ENCODE measurements around the gene COQ8A. TPM values are rescaled to one million over a fixed set of nuclear protein-coding genes. Genes with fewer than 3 reads are reported as not detected.

COQ8A gene
- polyA plus RNA-seq, 2 of the 4 experiments (the other 2 are of a cell fraction): 10.8 to 12.4 TPM

GRCh38 chr1:226901421-226901820 is 38.7 kb upstream of the COQ8A start:
- Histone ChIP-seq H3K4me1 (no peaks in the 10 kb centered on the region), H3K27ac (no peak overlapping the region), H3K4me3 (no peak overlapping the region), H3K4me2 (no peak overlapping the region), H3K9me3 (no peaks in the 10 kb centered on the region)
- WGBS (ENCODE audit: missing lambda C conversion rate): 81% methylated on average over 4 of the region's 4 CpGs
- CTCF ChIA-PET: interaction anchor here (1.4 kb wide), 1 partner anchor 34 kb away, joined by 4 read pairs; no protein-coding TSS in a partner anchor
- ATAC-seq (no peak), FAIRE-seq (no peak), DNase-seq (ENCODE audit: low read depth in 1 of 2, low spot score in 1 of 2) (no peak)
- POLR2A ChIA-PET: no interaction called here
- TF ChIP-seq EHF (CRISPR knock-in tag; IDR thresholded peaks at IDR 0.05) (no peak), RCOR1 (IDR thresholded peaks at IDR 0.05; ENCODE audit: low read depth, low read length) (no peak), TFCP2L1 (CRISPR knock-in tag; IDR thresholded peaks at IDR 0.05) (no peak), ZNF302 (CRISPR knock-in tag; IDR thresholded peaks at IDR 0.05) (no peak), RARB (CRISPR knock-in tag; IDR thresholded peaks at IDR 0.05) (no peak), JUN (IDR thresholded peaks at IDR 0.05) (no peak), REST (IDR thresholded peaks at IDR 0.05) (no peak), HOXB5 (CRISPR knock-in tag; IDR thresholded peaks at IDR 0.05) (no peak), ATOH8 (CRISPR knock-in tag; IDR thresholded peaks at IDR 0.05; ENCODE audit: low read depth) (no peak), RAD21 (conservative IDR thresholded peaks at IDR 0.05 in 1 of 2, IDR thresholded peaks at IDR 0.05 in 1 of 2) (no peak), CBX8 (IDR thresholded peaks at IDR 0.05) (no peak), BHLHE40 (IDR thresholded peaks at IDR 0.05; ENCODE audit: low read depth, low read length) (no peak), POLR2AphosphoS2 (conservative IDR thresholded peaks at IDR 0.05; ENCODE audit: low read length) (no peak), RFX5 (IDR thresholded peaks at IDR 0.05) (no peak), CBX2 (IDR thresholded peaks at IDR 0.05; ENCODE audit: borderline replicate concordance, low read depth) (no peak), NFE2L2 (conservative IDR thresholded peaks at IDR 0.05; ENCODE audit: low read length) (no peak)

DNA sequence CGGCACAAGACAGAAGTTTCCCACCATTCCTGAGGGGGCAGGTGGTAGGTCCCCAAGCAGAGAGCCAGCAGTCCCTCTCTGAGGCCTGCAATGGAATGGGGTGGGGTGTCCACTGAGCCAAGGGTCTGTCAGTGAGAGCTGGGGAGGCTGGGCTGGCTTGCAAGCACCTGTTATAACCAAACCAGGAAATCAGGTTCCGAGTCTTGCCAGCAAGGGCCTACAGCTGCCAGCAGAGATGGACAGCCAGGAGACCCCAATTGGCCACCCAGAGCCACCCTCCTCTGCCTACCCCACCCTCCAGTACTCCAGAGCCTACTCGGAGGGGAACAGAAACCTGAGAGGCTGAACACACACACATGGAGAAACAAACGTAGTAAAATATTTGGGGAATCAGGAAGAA is 37.5 kb upstream of the COQ8A start:
- no peaks in the 10 kb centered on the region for H3K4me1 ChIP-seq
- WGBS (ENCODE audit: missing lambda C conversion rate): 62% methylated on average over 4 of the region's 4 CpGs
- no peaks in the 10 kb centered on the region for H3K9me3 ChIP-seq
- ATAC-seq (no peak), FAIRE-seq (no peak), DNase-seq (ENCODE audit: low read depth in 1 of 2, low spot score in 1 of 2) (no peak)
- POLR2A ChIA-PET: no interaction called here
- no peak overlapping the region for H3K4me3 ChIP-seq
- TF ChIP-seq HDAC2 (IDR thresholded peaks at IDR 0.05): no peak
- no peak for TF ChIP-seq SMC3 (IDR thresholded peaks at IDR 0.05)
- no peak for TF ChIP-seq EHMT2 (IDR thresholded peaks at IDR 0.05; ENCODE audit: low read depth)
- TF ChIP-seq ZSCAN20 (CRISPR knock-in tag; IDR thresholded peaks at IDR 0.05): no peak
- no peak for TF ChIP-seq KDM5A (IDR thresholded peaks at IDR 0.05)
- no peak for TF ChIP-seq MAFK (IDR thresholded peaks at IDR 0.05; ENCODE audit: partially characterized antibody)
- TF ChIP-seq HOXB13 (CRISPR knock-in tag; IDR thresholded peaks at IDR 0.05; ENCODE audit: low read depth): no peak
- no peak for TF ChIP-seq CHD2 (IDR thresholded peaks at IDR 0.05; ENCODE audit: low read length, partially characterized antibody)
- no peak overlapping the region for H3K4me2 ChIP-seq
- CTCF ChIA-PET: interaction anchor here (1.1 to 1.4 kb wide), 2 partner anchors 35 to 74 kb away, joined by 3 to 4 read pairs; no protein-coding TSS in a partner anchor
- no peak overlapping the region for H3K27ac ChIP-seq

All from A549 (cell line).